Stimulated activated CD4-positive, alpha-beta T cell treated with anti-CD3 and anti-CD28 coated beads, Interleukin-2, amount 100 ng/mL, for 24 hours (primary cell): Measurements from ENCODE around the gene CASP10.
A peak's percentile ranks its signal among the peaks of the same experiment; 100 is the strongest.

Source experiments
- DNase-seq, 2 donors: peaks; one replicate each; pipeline ENCODE4 v3.0.0-alpha.2; 2020

Gene CASP10

GRCh38 chr2:201199847-201200246 lies 16.9 kb downstream of the CASP10 start:
- DNase-seq: no peak

GRCh38 chr2:201200345-201200744 lies 17.4 kb downstream of the CASP10 start:
- DNase-seq: no peak

- DNase-seq: no peak
Observed at GRCh38 chr2:201201371-201201770, 18.4 kb downstream of the CASP10 start.

GRCh38 chr2:201203916-201204654 lies 21.1 kb downstream of the CASP10 start:
- DNase-seq: no peak

- DNase-seq: no peak
Observed at GRCh38 chr2:201204655-201205514, 21.9 kb downstream of the CASP10 start.

GRCh38 chr2:201205515-201205849 lies 22.5 kb downstream of the CASP10 start:
- DNase-seq: no peak

GRCh38 chr2:201208563-201209252 lies 25.8 kb downstream of the CASP10 start:
- DNase-seq: no peak

GRCh38 chr2:201215963-201216362 lies 33.0 kb downstream of the CASP10 start:
- no peak for DNase-seq

- no peak for DNase-seq
Observed at GRCh38 chr2:201216918-201217317, 34.0 kb downstream of the CASP10 start.

- no peak for DNase-seq
Observed at GRCh38 chr2:201218780-201219179, 35.8 kb downstream of the CASP10 start.

- no peak for DNase-seq
Observed at GRCh38 chr2:201219328-201220096, 36.6 kb downstream of the CASP10 start.

- DNase-seq: no peak
Observed at GRCh38 chr2:201220102-201220570, 37.2 kb downstream of the CASP10 start.

- no peak for DNase-seq
Observed at GRCh38 chr2:201223089-201224073, 40.4 kb downstream of the CASP10 start.

- DNase-seq: no peak
Observed at GRCh38 chr2:201228271-201228911, 45.5 kb downstream of the CASP10 start.

- no peak for DNase-seq
Observed at GRCh38 chr2:201228912-201229290, 46.0 kb downstream of the CASP10 start.

GRCh38 chr2:201231781-201232466 lies 49.0 kb downstream of the CASP10 start:
- peak; percentile 90 to 94 for DNase-seq

- DNase-seq: no peak
Observed at GRCh38 chr2:201232467-201232815, 49.5 kb downstream of the CASP10 start.

GRCh38 chr2:201233192-201233811 lies 50.4 kb downstream of the CASP10 start:
- DNase-seq: peak; percentile 89

GRCh38 chr2:201233812-201234662 lies 51.1 kb downstream of the CASP10 start:
- peak; percentile 24 to 35 for DNase-seq
